K562 (cell line): ENCODE results near the gene MKRN1. TPM values are rescaled to one million over a fixed set of nuclear protein-coding genes. Genes with fewer than 3 reads are reported as not detected.
A peak's percentile ranks its signal among the peaks of the same experiment; 100 is the strongest.

Experiments used
- BRF1 ChIP-seq: IDR thresholded peaks from 3 replicates; pipeline ENCODE4 v1.6.1; 2011; ENCODE audit warnings: borderline replicate concordance, mild to moderate bottlenecking; ENCODE audit not compliant: insufficient read length; ENCODE audit errors: extremely low read depth
- CEBPB ChIP-seq: fragments of 450-650 bp; IDR thresholded peaks from 2 replicates; pipeline ENCODE4 v1.6.1; 2016; ENCODE audit warnings: missing genetic modification characterization, missing compliant biosample characterization
- CREB3 ChIP-seq: fragments of 450-650 bp; conservative IDR thresholded peaks from 2 replicates; pipeline ENCODE4 v1.6.1; 2016; ENCODE audit warnings: missing genetic modification characterization, low read depth, mild to moderate bottlenecking, missing compliant biosample characterization, moderate library complexity
- CTBP1 ChIP-seq: fragments of 450-650 bp; IDR thresholded peaks from 2 replicates; pipeline ENCODE4 v1.6.1; 2016; ENCODE audit warnings: borderline replicate concordance
- DNMT1 ChIP-seq: fragments of 450-650 bp; IDR thresholded peaks from 2 replicates; pipeline ENCODE4 v1.6.1; 2016; ENCODE audit warnings: antibody characterized with exemption, mild to moderate bottlenecking
- EWSR1 ChIP-seq: fragments of 450-650 bp; IDR thresholded peaks from 2 replicates; pipeline ENCODE4 v1.6.1; 2018; ENCODE audit warnings: borderline replicate concordance, mild to moderate bottlenecking, low read depth, moderate library complexity; ENCODE audit not compliant: partially characterized antibody
- FOXM1 ChIP-seq, 2 experiments: fragments of 450-650 bp in 1 of 2; sonication (generic) in 1 of 2; formaldehyde crosslinking in 1 of 2; IDR thresholded peaks; 2 replicates each; pipeline versions ENCODE4 v1.6.1 to v1.9.0; 2017 to 2022; ENCODE audit warnings: low read depth in 2 of 2, mild to moderate bottlenecking in 2 of 2, missing genetic modification reagents in 1 of 2, moderate library complexity in 1 of 2
- HDGF ChIP-seq: fragments of 450-650 bp; IDR thresholded peaks from 2 replicates; pipeline ENCODE4 v1.6.1; 2016
- KAT8 ChIP-seq: fragments of 450-650 bp; IDR thresholded peaks from 2 replicates; pipeline ENCODE4 v1.6.1; 2016; ENCODE audit warnings: low read depth, mild to moderate bottlenecking
- KLF1 ChIP-seq: fragments of 450-650 bp; IDR thresholded peaks from 2 replicates; pipeline ENCODE4 v1.6.1; 2016; ENCODE audit warnings: missing genetic modification characterization, missing compliant biosample characterization
- MITF ChIP-seq: IDR thresholded peaks from 2 replicates; pipeline ENCODE4 v1.6.1; 2014; ENCODE audit warnings: antibody characterized with exemption
- NFE2 ChIP-seq: IDR thresholded peaks from 2 replicates; pipeline ENCODE4 v1.6.1; 2014; ENCODE audit warnings: antibody characterized with exemption, low read depth
- PCBP2 ChIP-seq: fragments of 200-400 bp; formaldehyde crosslinking; IDR thresholded peaks from 2 replicates; pipeline ENCODE4 v1.6.1; 2018; ENCODE audit warnings: low read length, low read depth, mild to moderate bottlenecking, moderate library complexity; ENCODE audit not compliant: poor library complexity, severe bottlenecking
- POLR2A ChIP-seq: fragments of 450-650 bp; conservative IDR thresholded peaks from 2 replicates; pipeline ENCODE4 v1.6.1; 2016
- POU5F1 ChIP-seq: fragments of 150-350 bp; IDR thresholded peaks from 2 replicates; pipeline ENCODE4 v1.6.1; 2014; ENCODE audit warnings: borderline replicate concordance, low read length, low read depth, mild to moderate bottlenecking; ENCODE audit not compliant: partially characterized antibody
- RCOR1 ChIP-seq, 2 experiments: IDR thresholded peaks; 2 replicates each; pipeline ENCODE4 v1.6.1; 2012; ENCODE audit warnings: low read depth in 2 of 2, low read length in 2 of 2, borderline replicate concordance in 1 of 2, improper control_type of control experiment in 1 of 2
- TCF7L2 ChIP-seq: fragments of 150-350 bp; IDR thresholded peaks from 2 replicates; pipeline ENCODE4 v1.6.1; 2016; ENCODE audit warnings: low read depth, mild to moderate bottlenecking, low read length, moderate library complexity
- TRIM24 ChIP-seq, 2 experiments: fragments of 450-650 bp; IDR thresholded peaks; 2 replicates each; pipeline ENCODE4 v1.6.1; 2016
- U2AF2 ChIP-seq: fragments of 200-400 bp; formaldehyde crosslinking; optimal IDR thresholded peaks from 2 replicates; pipeline ENCODE3; 2017; ENCODE audit warnings: low read depth, mild to moderate bottlenecking, low read length
- ZNF146 ChIP-seq: IDR thresholded peaks from one replicate; pipeline ENCODE4 v1.6.1; 2018; ENCODE audit warnings: missing compliant biosample characterization; ENCODE audit not compliant: unreplicated experiment
- ZNF23 ChIP-seq: fragments of 250-450 bp; sonication (Bioruptor Pico); IDR thresholded peaks from 2 replicates; pipeline ENCODE4 v1.4.0; 2020; ENCODE audit warnings: mild to moderate bottlenecking
- ZNF41 ChIP-seq: fragments of 250-450 bp; sonication (Bioruptor Pico); conservative IDR thresholded peaks from 2 replicates; pipeline ENCODE4 v1.4.0; 2020; ENCODE audit warnings: mild to moderate bottlenecking
- ZNF707 ChIP-seq: fragments of 250-450 bp; sonication (Bioruptor Pico); conservative IDR thresholded peaks from 2 replicates; pipeline ENCODE4 v1.8.0; 2022; ENCODE audit warnings: inconsistent platforms, mild to moderate bottlenecking, moderate library complexity
- polyA plus RNA-seq, 8 experiments: library from polyadenylated mRNA; depleted of rRNA in 4 of 8; stranded (reverse) in 5 of 8; unstranded in 3 of 8; fragments of >200 nt; fragmentation: Nextera tagmentation in 2 of 8; fragmentation: Illumina TruSeq in 1 of 8; extraction: Ambion mirVana in 2 of 8; extraction: Trizol in 1 of 8; gene quantifications; 2 replicates each; pipeline versions ENCODE4 v1.2.1 to v1.2.3, GENCODE V29; 2011 to 2014; ENCODE audit warnings: inconsistent platforms in 1 of 8, missing spikeins in 1 of 8
- total RNA-seq, 7 experiments: library from RNA; depleted of rRNA in 6 of 7; stranded (reverse); fragments of >200 nt in 6 of 7; fragmentation: Illumina TruSeq in 2 of 7; extraction: Trizol in 2 of 7; gene quantifications; 2 replicates each; pipeline versions ENCODE4 v1.2.1 to v1.2.3, GENCODE V29; 2011 to 2021; ENCODE audit warnings: low replicate concordance in 1 of 7
- TF ChIP-seq, protein P1 (sequence below): fragments of 450-650 bp; formaldehyde crosslinking; IDR thresholded peaks from 2 replicates; pipeline ENCODE4 v1.4.0; 2022; ENCODE audit warnings: missing genetic modification characterization
- TF ChIP-seq, protein P2 (sequence below): fragments of 450-650 bp; IDR thresholded peaks from 2 replicates; pipeline ENCODE4 v1.6.1; 2016

MKRN1 gene
- total and polyA plus RNA-seq, 9 of the 15 experiments (the other 6 are each of a cell fraction or from before 2014, with no cell fraction given) = 30.5 to 90.3 (median 76.0) TPM

GRCh38 chr7:140517546-140518369 is 38.5 kb upstream of the MKRN1 start (continued):
- TF ChIP-seq ZNF41 (CRISPR knock-in tag) (no peak), FOXM1 (IDR thresholded peaks at IDR 0.05; ENCODE audit: low read depth) (no peak), FOXM1 (CRISPR knock-in tag; IDR thresholded peaks at IDR 0.05; ENCODE audit: low read depth) (no peak), BRF1 (no peak), DNMT1 (no peak), TRIM24 (IDR thresholded peaks at IDR 0.05) (peak in 1 of 2 experiments; percentile 28; a peak in 2 of 4 replicates), MITF (no peak), POLR2A (no peak), U2AF2 (no peak), POU5F1 (no peak), NFE2 (no peak), CEBPB (no peak), RCOR1 (IDR thresholded peaks at IDR 0.05; ENCODE audit: borderline replicate concordance in 1 of 2, low read depth in 2 of 2, low read length in 2 of 2) (peak; percentile 69 to 79; a peak in 3 of 4 replicates), KAT8 (no peak), EWSR1 (no peak), CTBP1 (peak; percentile 88), HDGF (peak; percentile 84), KLF1 (tag) (peak; percentile 28; the same call in 1 of the 2 replicates), ZNF146 (CRISPR knock-in tag) (no peak), TCF7L2 (no peak), ZNF23 (CRISPR knock-in tag) (no peak), ZNF707 (CRISPR knock-in tag) (no peak), CREB3 (tag) (no peak), PCBP2 (no peak)
- TF ChIP-seq, protein P1, sequence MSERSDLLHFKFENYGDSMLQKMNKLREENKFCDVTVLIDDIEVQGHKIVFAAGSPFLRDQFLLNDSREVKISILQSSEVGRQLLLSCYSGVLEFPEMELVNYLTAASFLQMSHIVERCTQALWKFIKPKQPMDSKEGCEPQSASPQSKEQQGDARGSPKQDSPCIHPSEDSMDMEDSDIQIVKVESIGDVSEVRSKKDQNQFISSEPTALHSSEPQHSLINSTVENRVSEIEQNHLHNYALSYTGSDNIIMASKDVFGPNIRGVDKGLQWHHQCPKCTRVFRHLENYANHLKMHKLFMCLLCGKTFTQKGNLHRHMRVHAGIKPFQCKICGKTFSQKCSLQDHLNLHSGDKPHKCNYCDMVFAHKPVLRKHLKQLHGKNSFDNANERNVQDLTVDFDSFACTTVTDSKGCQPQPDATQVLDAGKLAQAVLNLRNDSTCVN (CRISPR knock-in tag) = no peak
- TF ChIP-seq, protein P2, sequence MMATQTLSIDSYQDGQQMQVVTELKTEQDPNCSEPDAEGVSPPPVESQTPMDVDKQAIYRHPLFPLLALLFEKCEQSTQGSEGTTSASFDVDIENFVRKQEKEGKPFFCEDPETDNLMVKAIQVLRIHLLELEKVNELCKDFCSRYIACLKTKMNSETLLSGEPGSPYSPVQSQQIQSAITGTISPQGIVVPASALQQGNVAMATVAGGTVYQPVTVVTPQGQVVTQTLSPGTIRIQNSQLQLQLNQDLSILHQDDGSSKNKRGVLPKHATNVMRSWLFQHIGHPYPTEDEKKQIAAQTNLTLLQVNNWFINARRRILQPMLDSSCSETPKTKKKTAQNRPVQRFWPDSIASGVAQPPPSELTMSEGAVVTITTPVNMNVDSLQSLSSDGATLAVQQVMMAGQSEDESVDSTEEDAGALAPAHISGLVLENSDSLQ = no peak
